ENCODE measurements around the gene PKD2L1.

DNA sequence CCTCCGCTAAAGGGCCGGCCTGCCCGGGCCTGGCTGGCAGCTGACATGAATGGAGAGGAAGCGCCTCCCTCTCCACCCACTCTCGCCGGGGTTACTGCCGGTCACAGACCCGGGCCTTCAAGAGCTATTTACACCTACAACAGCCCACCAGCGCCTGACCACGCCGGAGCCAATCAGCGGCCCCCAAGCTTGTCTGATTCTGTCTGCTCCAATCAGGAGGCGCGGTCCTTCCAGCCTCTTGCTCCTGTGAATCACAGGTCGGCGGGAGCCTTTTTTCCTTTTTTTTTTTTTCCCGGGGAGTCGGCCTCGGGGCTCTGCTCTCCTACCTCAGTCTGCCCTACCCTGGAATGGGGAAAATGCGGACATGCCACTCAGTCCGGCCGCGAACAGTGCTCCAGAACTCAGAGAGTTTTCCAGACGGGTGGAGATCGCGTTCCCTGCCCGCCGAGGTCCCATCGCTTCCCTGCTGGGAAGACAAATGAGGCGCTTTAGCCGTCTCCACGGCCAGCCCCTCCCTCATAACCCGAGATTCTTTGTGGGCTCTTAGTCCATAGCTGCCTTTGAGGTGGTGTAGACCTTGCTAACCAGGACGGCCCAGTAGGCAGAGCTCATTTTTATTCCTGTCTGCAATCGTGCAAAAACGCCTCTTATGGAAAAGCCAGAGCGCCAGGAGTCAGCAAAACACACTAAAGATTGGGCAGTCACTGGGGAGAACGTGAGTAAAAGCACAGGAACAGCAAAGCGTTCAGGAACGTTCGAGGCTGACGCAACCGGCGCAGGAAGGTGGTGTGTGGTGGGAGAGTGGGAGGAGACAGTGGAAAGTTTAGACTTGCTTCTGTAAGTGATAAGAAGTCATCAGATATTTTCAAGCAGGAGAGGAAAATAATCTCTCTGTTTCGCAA, 43.5 kb upstream of the PKD2L1 start:
- TF ChIP-seq, protein P1, sequence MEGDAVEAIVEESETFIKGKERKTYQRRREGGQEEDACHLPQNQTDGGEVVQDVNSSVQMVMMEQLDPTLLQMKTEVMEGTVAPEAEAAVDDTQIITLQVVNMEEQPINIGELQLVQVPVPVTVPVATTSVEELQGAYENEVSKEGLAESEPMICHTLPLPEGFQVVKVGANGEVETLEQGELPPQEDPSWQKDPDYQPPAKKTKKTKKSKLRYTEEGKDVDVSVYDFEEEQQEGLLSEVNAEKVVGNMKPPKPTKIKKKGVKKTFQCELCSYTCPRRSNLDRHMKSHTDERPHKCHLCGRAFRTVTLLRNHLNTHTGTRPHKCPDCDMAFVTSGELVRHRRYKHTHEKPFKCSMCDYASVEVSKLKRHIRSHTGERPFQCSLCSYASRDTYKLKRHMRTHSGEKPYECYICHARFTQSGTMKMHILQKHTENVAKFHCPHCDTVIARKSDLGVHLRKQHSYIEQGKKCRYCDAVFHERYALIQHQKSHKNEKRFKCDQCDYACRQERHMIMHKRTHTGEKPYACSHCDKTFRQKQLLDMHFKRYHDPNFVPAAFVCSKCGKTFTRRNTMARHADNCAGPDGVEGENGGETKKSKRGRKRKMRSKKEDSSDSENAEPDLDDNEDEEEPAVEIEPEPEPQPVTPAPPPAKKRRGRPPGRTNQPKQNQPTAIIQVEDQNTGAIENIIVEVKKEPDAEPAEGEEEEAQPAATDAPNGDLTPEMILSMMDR (IDR thresholded peaks at IDR 0.05; ENCODE audit: insufficient read depth, low read depth, low read length), result no peak
- TF ChIP-seq EZH2 (IDR thresholded peaks at IDR 0.05; ENCODE audit: insufficient read depth, low read length), result no peak

Data from astrocyte (in vitro differentiated cells and primary cell).